AG04449 (cell line): ENCODE data around the gene AFF3.

Source experiments
- CTCF ChIA-PET: fragments of 350-600 bp; formaldehyde crosslinking; extraction: SDS; loops from one replicate; lab custom pipeline; 2021; ENCODE audit warnings: antibody characterized with exemption; lab: Yijun Ruan, JAX
- POLR2A ChIA-PET: fragments of 400-600, 350-600 bp; formaldehyde crosslinking; extraction: SDS; loops from one replicate; lab custom pipeline; 2020; ENCODE audit warnings: antibody characterized with exemption, inconsistent platforms; lab: Yijun Ruan, JAX
- DNase-seq: peaks from one replicate; pipeline ENCODE4 v3.0.0-alpha.2; 2010; ENCODE audit warnings: low read depth, low spot score
- H3K4me3 ChIP-seq: 2 replicates; pipeline ENCODE4 v1.5.1; 2011; ENCODE audit warnings: low read depth, mild to moderate bottlenecking, control low read depth, low read length
- CTCF ChIP-seq: IDR thresholded peaks from one replicate; pipeline ENCODE4 v1.5.1; 2011; ENCODE audit warnings: mild to moderate bottlenecking, moderate library complexity, low read length, control low read depth, inconsistent platforms; ENCODE audit not compliant: insufficient read depth; ENCODE audit errors: missing control alignments

The AFF3 gene

GRCh38 chr2:99677814-99678213 is 464.6 kb downstream of the AFF3 start:
- CTCF ChIA-PET: interaction anchor here (1.3 to 1.4 kb wide), 2 partner anchors 11 to 14 kb away, joined by 3 to 4 read pairs; no protein-coding TSS in a partner anchor
- TF ChIP-seq CTCF: no peak
- DNase-seq: no peak
- H3K4me3 ChIP-seq: no peak overlapping the region
- POLR2A ChIA-PET: no interaction called here

GRCh38 chr2:99675130-99675661 is 467.2 kb downstream of the AFF3 start:
- POLR2A ChIA-PET: no interaction called here

GRCh38 chr2:99674090-99674489 is 468.3 kb downstream of the AFF3 start:
- CTCF ChIA-PET: no interaction called here
- POLR2A ChIA-PET: no interaction called here
- no peak for TF ChIP-seq CTCF
- no peak overlapping the region for H3K4me3 ChIP-seq
- DNase-seq: no peak

More at GRCh38 chr2:99675130-99675661, 467.2 kb downstream of the AFF3 start:
- CTCF ChIA-PET: no interaction called here
- no peak for TF ChIP-seq CTCF
- no peak for DNase-seq
- H3K4me3 ChIP-seq: no peak overlapping the region

GRCh38 chr2:99672766-99673350 is 469.5 kb downstream of the AFF3 start:
- POLR2A ChIA-PET: no interaction called here
- no peak for DNase-seq
- CTCF ChIA-PET: interaction anchor here (1.0 kb wide), 1 partner anchor 8 kb away, joined by 4 read pairs; no protein-coding TSS in a partner anchor
- no peak for TF ChIP-seq CTCF
- no peak overlapping the region for H3K4me3 ChIP-seq

GRCh38 chr2:99670768-99671734 is 471.3 kb downstream of the AFF3 start:
- H3K4me3 ChIP-seq: no peak overlapping the region
- TF ChIP-seq CTCF: no peak
- CTCF ChIA-PET: interaction anchor here (0.8 kb wide), 1 partner anchor 11 kb away, joined by 3 read pairs; no protein-coding TSS in a partner anchor
- no peak for DNase-seq
- POLR2A ChIA-PET: no interaction called here
